Psoas muscle (tissue), 8 donors: ENCODE data around the gene CACNB2. TPM values are rescaled to one million over a fixed set of nuclear protein-coding genes. Genes with fewer than 3 reads are reported as not detected.
A peak's percentile ranks its signal among the peaks of the same experiment; 100 is the strongest.

Source experiments
- ATAC-seq, 4 donors: fragments of 200-7000 bp; cut with Tn5 transposase; one replicate each; pipeline ENCODE4 v1.9.1; 2020; ENCODE audit warnings: moderate library complexity in 3 of 4, mild to moderate bottlenecking in 2 of 4
- DNase-seq, 2 donors: peaks; one replicate each; pipeline ENCODE4 v3.0.0-alpha.2; 2020
- H3K27ac ChIP-seq: fragments of 200-600 bp; one replicate; pipeline ENCODE4 v1.8.0; 2022
- H3K27me3 ChIP-seq, 3 donors: fragments of 200-600 bp in 1 of 3; one replicate each; pipeline versions ENCODE4 v1.6.1 to v1.8.0; 2013 to 2022; ENCODE audit warnings: low read length in 2 of 3, mild to moderate bottlenecking in 2 of 3, moderate library complexity in 1 of 3; ENCODE audit not compliant: insufficient read depth in 3 of 3
- H3K36me3 ChIP-seq, 2 donors: fragments of 200-600 bp in 1 of 2; one replicate each; pipeline versions ENCODE4 v1.6.1 to v1.8.0; 2013 to 2022; ENCODE audit warnings: low read depth in 1 of 2, mild to moderate bottlenecking in 1 of 2, moderate library complexity in 1 of 2; ENCODE audit not compliant: insufficient read depth in 1 of 2
- H3K4me1 ChIP-seq: fragments of 200-600 bp; one replicate; pipeline ENCODE4 v1.8.0; 2022
- H3K4me3 ChIP-seq: fragments of 200-600 bp; one replicate; pipeline ENCODE4 v1.8.0; 2022; ENCODE audit warnings: mild to moderate bottlenecking
- H3K9me3 ChIP-seq: fragments of 200-600 bp; one replicate; pipeline ENCODE4 v1.8.0; 2022
- CTCF ChIP-seq: fragments of 200-600 bp; IDR thresholded peaks from one replicate; pipeline ENCODE4 v1.8.0; 2022; ENCODE audit warnings: antibody characterized with exemption
- WGBS, 3 donors: extraction: QIAGEN DNeasy Blood & Tissue Kit; methylation state at CpG; one replicate each; pipeline versions ENCODE4 v1.1.6 to v1.1.7; 2013; 5-methylcytosine and 5-hydroxymethylcytosine counted together
- intact Hi-C, 2 donors: fragments of 100-400 bp; cut with DNase I; formaldehyde crosslinking; loops; one replicate each; pipeline versions ENCODE4 v1.11.0 to v1.14.2; 2022
- polyA plus RNA-seq, 3 donors: library from polyadenylated mRNA; stranded (reverse); fragments of 200-250 nt; gene quantifications; one replicate each; pipeline ENCODE4 v1.2.3, GENCODE V29; 2013
- total RNA-seq, 4 donors: library from RNA; stranded (reverse); fragmentation: NEBNext Ultra II Directional in 2 of 4; extraction: Animal tissue kit (Norgen Biotek cat#: 25700) in 2 of 4; gene quantifications; one replicate each; pipeline versions ENCODE4 v1.2.1 to v1.2.4, GENCODE V29; 2021 to 2023
- donor health status: healthy with polysubstance abuse.
- donor health status: DM: no; HTN: no; CAD: no; lungs with moderate emphysema.
- donor health status: Bipolar disorder and iron deficiency.
- donor health status: healthy.
- donor health status: DM: yes; HTN: yes; CAD: no.
- donor health status: DM: no; HTN: no; CAD: no.
- donor health status: DM: no; HTN: no; CAD: no.
- donor health status: DM: yes; HTN: yes; CAD: no.

Gene CACNB2
- total and polyA plus RNA-seq, 7 donors, result 0.20 to 0.71 (median 0.43) TPM

- no peaks in the 10 kb centered on the region for H3K9me3 ChIP-seq
- TF ChIP-seq CTCF, result no peak
- H3K4me3 ChIP-seq, result no peak overlapping the region
- intact Hi-C loops, result no loop called here
- DNase-seq (no peak), ATAC-seq (no peak)
- H3K27me3 ChIP-seq, result no peaks in the 10 kb centered on the region
- no peaks in the 10 kb centered on the region for H3K4me1 ChIP-seq
- 68 to 72% (median 69%) methylated on average over 4 of the region's 4 CpGs for WGBS, 3 donors
- H3K27ac ChIP-seq, result no peak overlapping the region
- H3K36me3 ChIP-seq, result no peaks in the 10 kb centered on the region
Observed at GRCh38 chr10:18364987-18365775, 225.0 kb downstream of the CACNB2 start.

DNA sequence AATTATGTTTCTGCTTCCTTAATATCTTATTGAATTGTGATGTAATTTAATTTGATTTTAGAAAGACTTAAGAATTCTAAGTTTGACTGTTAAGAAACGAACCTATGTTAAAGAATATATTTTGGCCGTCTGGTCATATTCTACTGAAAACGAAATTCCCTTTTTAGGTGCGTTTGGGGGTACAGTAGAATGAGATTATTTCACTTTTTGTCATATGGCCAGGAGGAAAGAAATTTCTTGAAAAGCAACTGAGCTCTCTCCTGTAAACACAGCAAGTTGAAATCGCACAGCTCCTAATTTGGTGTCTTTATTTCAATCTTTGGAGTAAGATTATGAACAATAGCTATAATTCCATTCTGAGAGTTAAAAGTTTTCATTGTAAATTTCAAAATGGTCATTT lies 227.6 kb downstream of the CACNB2 start:
- Histone ChIP-seq H3K27ac (no peak overlapping the region), H3K27me3 (no peaks in the 10 kb centered on the region), H3K36me3 (no peaks in the 10 kb centered on the region), H3K4me1 (no peaks in the 10 kb centered on the region), H3K4me3 (peak overlapping the region; percentile 26), H3K9me3 (no peaks in the 10 kb centered on the region)
- ATAC-seq (no peak), DNase-seq (no peak)
- 61 to 77% (median 70%) methylated on average over 5 of the region's 5 CpGs for WGBS, 3 donors
- intact Hi-C loops, result no loop called here
- TF ChIP-seq CTCF, result no peak

- intact Hi-C loops, result no loop called here
- 70 to 77% (median 71%) methylated on average over 3 of the region's 3 CpGs for WGBS, 3 donors
- H3K4me3 ChIP-seq, result peak overlapping the region; percentile 26
- no peaks in the 10 kb centered on the region for H3K9me3 ChIP-seq
- no peaks in the 10 kb centered on the region for H3K4me1 ChIP-seq
- no peaks in the 10 kb centered on the region for H3K36me3 ChIP-seq
- H3K27me3 ChIP-seq, result no peaks in the 10 kb centered on the region
- no peak overlapping the region for H3K27ac ChIP-seq
- DNase-seq (no peak), ATAC-seq (no peak)
- no peak for TF ChIP-seq CTCF
Observed at GRCh38 chr10:18368273-18368672, 228.0 kb downstream of the CACNB2 start.

DNA sequence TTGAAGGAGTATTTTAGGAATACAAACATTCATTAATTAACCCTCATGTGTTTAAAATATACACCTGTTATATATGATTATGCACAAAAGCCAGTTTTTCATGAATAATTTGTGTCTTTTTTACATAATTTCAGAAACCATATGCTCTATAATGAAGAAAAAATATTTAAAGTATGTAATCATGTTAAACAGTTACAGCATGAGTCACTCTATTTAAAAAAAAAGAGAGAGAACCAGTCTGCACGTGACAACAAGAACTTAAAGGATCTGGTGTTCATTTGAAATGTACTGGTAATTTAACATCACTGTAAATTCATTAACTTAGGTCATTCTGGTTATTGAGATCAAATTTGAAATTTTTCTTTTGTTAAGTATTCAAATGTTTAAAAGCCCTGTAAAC lies 228.5 kb downstream of the CACNB2 start:
- WGBS, 3 donors, result 28 to 30% (median 29%) methylated on average over 1 of the region's 1 CpG
- ATAC-seq, result no peak
- no peak for TF ChIP-seq CTCF
- no peaks in the 10 kb centered on the region for H3K9me3 ChIP-seq
- no peak for DNase-seq
- no peak overlapping the region for H3K4me3 ChIP-seq
- no peaks in the 10 kb centered on the region for H3K4me1 ChIP-seq
- H3K27ac ChIP-seq, result no peak overlapping the region
- intact Hi-C loops, result no loop called here
- no peaks in the 10 kb centered on the region for H3K36me3 ChIP-seq
- H3K27me3 ChIP-seq, result no peaks in the 10 kb centered on the region
